Activated CD4-positive, alpha-beta T cell treated with anti-CD3 and anti-CD28 coated beads for 24 hours (primary cell): Measurements from ENCODE around the gene UPB1.

Experiments used
- DNase-seq, 2 donors: peaks; one replicate each; pipeline ENCODE4 v3.0.0-alpha.2; 2020; ENCODE audit warnings: low read depth in 2 of 2

UPB1 gene

DNA sequence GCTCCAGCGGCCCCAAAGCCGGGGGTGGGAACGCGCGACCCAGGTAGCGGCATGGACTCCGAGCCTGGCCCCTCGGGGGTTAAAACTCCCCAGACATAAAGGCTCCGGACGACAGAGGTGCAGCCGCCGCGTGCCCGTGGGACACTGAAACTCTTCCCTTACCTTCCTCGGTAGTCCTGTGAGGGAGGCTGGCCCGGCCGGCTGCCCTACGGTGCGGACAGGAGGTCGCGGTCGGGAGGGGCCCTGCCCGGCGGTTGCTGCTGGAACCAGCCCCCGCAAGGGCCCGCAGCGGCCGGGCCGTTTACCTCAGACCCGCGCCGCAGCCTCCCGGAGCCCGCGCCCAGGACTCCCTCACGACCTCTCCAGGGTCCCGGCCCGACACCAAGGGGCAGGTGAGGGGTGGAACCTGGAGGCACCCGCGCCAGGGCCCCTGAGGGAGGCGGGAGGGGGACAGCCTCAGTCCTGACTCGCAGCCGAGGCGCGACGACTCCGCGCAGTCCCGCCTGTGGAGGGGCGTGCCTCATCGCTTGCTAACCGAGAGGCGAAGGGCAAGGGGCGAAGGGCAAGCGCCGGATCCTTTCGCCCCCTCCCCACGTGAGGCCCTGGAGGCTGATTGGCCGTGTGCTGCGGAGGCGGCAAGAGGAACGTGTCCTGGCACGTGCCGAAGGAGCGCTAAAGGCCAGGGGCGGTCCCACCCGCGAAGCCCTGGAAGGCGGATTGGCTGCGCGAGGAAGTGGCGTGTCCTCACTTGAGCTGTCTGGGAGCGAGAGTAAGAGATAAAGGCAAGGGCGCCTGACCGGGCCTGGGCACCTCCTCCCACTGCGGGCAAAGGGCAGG, at the start of gene UPB1:
UPB1 (plus strand) TSS at position 805 of the 837 bp plus-strand sequence. CDS start 72 bp downstream, outside the sequence.
- DNase-seq: no peak

DNA sequence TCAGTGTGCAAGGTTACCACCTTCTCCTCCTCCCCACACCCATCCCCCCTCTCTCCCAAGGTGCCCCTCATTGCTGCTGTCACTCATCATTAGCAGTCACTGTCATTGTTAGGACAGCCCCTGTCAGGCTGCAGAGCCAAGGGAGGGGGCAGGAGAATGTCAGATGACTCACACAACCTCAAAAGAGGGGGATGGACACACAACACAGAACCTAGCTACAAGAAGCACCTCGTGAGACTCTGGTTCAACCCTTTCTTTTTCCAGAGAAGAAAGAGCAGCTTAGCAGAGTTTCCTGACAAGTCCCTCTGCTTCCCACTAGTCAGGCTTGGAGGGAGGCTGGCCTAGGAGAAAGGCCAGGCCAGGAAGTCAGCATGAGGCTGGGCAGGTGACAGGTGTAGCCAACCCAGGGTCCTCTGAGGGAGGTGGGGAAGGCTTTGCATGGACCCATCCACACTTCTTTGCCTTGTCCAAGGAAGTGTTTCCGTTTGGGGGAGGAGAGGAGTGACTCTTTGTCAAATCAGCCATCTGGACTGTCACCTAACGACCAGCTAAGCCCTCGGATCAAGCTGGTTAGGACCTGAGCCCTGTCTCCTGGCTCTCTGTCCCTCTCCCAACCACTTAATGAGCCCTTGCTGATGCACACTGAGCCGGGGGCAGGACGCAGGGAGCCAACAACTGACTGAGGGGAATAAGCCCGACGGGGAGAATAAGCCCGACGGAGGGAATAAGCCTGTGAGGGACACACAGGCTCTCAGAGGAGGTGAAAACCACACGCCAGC, 49.5 kb upstream of the UPB1 start:
- DNase-seq: no peak

DNA sequence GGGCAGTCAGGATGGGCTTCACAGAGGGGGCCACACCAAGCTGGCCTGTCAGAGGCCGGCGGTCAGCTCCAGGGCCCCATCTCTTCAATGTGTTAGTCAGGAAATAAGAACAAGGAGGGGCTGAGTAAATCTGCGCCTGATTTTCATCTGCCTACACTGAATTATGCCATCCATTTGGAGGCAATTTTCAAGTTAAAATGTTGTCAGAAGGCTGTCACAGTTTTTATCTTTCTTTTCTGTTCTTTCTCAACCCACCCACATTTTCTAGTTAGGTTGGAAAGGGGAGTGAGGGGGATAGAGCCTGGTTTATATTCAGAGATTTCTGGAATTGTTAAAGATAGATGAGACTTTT, 48.9 kb upstream of the UPB1 start:
- no peak for DNase-seq

DNA sequence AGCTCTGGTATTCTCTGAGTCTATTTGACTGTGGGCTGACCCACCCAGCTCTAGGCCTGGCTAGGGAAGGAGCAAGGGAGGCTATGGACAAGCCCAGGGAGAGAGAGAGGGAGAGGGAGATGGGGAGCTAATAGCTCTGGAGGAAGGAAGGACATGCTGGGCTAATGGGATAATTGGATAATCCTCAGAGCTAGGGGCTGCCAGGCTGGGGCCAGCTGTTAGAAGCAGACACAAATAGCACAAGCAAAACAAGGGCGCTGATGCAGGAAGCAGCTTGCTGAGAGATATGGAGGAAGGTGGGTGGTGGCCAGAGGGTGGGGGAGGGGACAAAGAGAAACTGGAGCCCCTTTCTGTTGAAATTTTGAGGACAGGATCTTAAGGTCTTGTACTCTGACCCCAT, 44.5 kb upstream of the UPB1 start:
- no peak for DNase-seq

DNA sequence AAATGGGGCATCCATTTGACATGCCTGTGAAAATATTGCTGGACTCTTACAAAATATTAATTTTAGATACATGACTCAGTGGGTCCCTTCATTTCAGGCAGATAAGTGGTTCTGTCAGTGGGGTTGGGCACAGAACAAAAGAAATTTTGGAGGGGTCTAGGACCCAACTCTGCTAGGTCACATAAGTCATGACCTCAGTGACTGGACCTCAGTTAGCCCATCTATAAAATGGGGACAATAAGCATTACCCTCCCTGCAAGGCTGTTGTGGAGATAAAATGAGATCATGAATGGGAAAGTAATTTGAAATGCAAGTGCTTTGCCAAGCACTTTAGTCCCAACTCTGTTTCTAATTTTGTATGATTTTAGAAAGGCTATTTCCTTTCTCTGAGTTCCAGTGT, 44.0 kb upstream of the UPB1 start:
- no peak for DNase-seq

DNA sequence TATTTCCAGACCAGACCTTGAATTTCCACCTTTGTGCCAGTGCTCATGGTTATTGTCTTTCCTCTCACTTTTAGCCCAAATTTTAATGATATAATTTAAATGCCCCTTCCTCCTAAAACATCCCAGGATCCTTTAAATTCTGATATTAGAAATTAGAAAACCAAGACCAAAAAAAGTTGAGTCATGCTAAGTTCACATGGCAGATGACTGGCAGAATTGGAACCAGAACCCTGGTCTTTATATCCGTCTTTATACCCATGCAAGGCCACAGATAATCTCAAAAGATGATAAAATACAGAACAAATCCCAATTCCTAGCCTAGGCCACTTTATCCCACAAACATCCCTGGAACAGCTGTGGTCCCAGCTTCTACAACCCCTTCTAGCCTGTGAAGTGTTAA, 41.3 kb upstream of the UPB1 start:
- no peak for DNase-seq

DNA sequence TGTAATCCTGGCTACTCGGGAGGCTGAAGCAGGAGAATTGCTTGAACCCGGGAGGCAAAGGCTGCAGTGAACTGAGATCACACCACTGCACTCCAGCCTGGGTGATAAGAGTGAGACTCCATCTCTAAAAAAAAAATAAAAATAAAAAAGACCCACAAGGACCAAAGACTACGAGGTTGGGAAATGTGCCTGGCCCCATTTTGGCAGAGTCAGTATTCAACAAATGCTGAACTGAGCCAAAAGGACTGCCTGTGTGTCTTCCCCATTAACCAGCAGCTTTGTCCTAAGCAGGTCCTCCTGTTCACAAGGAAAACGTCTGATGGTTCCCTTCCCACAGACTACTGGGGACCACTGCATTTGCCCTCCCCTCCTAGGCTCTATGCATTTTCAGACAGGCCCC, 40.1 kb upstream of the UPB1 start:
- no peak for DNase-seq

DNA sequence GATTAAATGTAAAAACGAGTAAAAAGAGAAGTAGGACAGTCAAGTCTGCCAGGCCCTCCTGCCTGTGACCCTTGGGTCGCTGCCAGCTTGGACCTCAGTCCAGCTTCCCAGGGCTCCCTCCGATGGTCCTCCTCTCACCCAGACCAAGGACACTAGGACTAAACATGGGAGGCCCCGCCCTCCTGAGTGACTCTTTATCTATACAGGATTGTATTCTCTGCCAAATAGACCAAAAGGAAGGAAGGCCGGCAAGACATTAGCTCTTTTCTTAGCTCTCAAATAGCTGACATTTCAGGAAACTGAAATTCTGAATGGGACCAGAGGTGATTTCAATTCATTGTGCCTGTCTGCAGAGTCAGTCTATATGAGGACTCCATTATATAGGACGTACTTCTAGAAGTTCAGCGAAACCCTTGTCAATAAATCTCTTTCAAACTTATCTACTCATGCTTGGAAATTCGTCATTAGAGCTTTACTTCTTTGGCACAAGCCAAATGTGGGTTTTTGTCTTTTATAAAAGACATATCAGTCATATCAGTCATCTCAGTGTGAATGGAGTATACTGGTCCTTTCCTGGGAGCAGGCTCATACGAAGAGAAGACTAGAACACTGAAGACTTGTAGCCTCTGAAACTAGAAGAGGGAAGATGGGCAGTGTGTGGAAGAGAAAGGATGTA, 39.2 kb upstream of the UPB1 start:
- DNase-seq: no peak

DNA sequence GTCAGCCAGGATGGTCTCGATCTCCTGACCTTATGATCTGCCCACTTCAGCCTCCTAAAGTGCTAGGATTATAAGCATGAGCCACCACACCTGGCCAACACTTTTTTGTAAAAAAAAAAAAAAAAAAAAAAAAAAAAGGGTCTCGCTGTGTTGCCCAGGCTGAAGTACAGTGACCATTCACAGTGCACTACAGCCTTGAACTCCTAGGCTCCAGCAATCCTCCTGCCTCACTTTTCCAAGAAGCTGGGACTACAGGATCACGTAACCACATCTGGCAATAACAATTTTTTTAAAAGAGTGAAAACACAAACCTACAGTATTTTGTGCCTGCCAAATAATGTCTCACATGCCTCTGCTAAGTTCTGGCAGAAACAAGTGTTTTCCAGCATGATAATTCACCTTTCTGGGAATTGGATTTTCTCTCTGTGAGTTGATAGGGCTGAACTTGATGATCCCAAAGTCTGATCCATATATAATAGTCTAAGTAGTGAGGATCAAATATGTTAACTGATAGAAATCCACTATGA, 37.2 kb upstream of the UPB1 start:
- DNase-seq: no peak

DNA sequence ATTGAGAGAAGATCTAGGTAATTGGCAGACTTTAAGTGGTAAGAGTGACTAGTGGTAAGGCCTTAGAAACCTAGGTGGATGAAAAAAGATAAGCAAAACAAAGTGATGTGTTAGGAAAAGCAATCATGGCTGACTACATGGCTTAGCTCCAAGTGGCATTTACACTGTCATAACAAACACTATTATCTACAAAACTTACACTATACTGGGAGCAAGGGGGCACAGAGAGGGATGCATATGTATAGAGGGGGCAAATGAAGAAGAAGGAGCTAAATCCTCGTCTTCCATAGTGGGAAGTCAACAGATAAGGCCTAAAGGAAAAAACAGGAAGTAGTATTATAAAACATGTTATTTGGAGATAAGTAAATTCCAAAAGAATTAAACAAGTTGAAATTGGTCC, 35.2 kb upstream of the UPB1 start:
- DNase-seq: no peak

DNA sequence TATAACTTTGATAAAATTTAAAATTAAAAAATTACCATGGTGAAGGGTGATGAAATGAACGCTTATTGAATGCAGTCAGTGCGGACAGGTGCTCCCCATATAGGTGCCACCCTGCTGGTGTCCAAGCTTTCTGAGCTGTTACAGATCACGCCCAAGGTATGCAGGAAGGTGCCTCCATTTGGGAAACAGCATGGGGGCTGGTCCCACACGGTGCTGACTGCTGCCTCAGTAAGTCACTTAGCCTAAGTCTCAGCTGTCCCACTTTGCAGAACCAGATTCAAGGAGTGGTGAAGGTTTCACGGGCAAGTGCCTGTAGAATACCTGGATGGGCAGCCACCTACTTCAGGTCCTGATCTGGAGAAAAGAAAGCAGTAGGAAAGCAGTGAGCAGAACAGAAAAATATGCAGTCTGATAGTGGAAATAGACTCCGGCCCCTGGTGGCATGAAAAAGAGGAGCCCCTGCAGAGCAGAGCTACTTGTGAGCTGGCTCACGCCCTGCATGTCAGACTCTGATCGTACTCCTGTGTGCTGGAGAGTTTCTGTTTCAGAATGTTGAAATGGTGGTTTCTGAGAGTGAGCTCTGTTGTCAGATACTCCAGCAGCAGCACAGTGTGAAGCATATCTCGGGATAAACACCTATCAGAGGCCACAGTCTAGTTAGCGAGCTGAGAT, 34.6 kb upstream of the UPB1 start:
- DNase-seq: no peak

DNA sequence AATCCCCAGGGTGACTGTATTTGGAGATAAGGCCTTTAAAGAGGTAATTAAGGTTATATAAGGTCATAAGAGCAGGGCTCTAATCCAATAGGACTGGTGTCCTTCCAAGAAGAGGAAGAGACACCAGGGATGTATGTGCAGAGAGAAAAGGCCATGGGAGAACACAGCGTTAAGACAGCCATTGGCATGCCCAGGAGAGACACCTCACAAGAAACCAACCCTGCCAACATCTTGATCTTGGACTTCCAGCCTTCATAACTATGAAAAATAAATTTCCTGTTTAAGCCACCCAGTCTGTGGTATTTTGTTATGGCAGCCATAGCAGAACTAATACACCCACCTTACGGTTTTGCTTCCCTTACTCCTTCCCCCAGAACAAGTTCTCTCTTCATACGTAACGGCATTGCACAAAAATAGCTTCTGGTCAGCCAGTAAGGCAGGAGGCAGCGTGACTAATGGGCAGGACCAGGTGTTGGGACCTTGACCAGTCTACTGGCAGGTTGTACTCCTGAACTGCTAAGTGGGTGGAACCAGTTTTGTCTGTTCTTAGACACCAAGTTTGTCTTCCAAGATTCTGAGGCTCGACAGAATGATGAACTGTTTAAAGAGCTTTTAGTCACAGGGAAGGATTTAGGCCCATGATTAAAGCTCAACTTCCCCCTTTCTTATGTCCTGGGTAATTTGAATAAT, 31.9 kb upstream of the UPB1 start:
- DNase-seq: no peak

DNA sequence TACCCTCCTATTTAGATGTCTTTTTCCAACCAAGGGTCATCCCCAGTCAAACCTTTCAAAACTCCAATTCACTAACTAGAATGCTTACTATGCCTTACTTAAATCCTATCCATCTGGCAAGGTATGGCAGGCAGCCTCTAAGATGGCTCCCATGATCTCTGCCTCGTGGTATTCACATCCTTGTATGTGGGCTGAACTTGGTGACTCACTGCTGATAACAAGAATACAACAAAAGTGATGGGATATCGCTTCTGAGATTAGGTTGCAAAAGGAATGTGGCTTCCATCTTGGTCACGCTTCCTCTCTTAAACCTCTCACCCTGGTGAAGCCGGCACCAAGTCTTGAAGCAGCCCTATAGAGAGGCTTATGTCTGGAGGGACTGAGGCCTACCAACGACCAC, 29.6 kb upstream of the UPB1 start:
- DNase-seq: no peak

DNA sequence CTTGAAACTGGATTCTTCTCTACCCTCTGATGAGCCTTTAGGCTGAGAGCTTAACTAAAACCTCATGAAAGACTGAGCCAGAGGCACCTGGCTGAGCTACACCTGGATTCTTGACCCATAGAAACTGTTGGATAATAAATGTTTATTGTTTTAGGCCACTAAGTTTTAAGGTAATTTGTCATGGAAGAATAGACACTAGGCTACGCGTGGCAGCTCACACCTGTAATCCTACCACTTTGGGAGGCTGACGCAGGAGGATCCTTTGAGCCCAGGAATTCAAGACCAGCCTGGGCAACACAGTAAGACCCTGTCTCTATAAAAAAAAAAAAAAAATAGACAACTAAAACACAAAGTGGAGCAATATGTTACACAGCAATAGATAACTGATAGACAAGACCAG, 29.2 kb upstream of the UPB1 start:
- no peak for DNase-seq

DNA sequence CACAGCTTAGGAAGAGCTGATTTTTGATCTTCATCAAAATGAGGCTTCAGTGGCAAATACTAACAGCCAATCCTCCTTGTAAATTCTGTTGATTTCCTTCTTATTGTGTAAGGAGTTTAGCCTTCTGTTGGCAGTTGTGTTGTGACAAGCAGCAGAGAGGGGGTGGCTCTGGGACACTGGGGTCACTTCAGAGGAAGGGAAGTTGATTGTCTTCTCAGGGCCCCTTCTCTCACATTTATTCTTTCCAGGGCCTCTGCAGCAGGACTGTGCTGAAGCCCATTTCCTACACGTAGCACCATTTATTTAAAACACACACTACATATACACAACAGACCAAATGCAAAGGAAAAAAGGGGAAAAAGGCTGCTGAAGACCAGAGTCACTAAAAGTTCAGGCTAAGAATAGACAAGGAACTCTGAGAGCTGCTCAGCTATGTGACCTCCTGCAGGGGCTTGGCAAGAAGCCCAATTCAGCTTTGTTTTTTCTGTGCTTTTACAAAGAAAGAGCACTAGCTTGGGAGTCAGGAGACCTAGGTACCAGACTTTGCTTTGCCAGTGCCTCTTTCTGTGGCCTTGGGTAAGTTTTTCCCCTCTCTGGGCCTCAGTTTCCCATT, 28.3 kb upstream of the UPB1 start:
- DNase-seq: no peak

DNA sequence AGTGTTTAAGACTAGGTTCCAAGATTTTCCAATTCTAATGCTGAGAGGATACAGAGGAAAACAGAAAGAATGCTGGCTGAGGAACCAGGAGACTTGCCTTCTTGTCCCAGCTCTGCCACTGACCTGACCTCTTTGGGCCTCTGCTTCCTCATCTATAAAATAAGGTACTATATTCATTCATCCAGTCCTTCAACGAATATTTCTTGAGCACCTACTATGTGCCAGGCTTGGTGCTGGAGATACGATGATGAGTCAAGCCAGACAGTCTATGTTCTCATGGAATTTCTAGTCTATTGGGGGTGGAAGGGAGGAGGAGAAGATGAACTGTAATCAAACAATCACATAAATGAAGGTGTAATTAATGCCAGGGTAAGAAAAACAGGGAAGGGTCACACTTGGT, 27.8 kb upstream of the UPB1 start:
- no peak for DNase-seq

DNA sequence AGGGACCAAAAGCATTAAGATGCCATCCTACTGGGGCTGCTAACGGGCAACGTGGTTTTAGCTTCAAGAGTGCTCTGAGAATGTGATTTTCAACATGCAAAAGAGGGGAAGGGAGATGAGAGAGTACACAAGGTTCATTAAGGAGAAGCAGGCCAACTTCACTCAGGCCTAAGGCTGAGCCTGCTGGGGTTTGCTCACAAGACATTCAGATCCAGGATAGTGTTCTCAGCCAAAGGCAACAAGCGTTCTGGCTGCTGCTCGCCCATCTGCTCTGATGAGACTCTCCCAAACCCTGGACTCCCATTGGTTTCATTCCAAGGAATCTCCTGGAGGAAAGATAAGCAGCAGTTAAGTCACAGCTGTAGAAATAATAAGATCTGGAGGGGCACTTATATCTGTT, 23.6 kb upstream of the UPB1 start:
- DNase-seq: no peak

DNA sequence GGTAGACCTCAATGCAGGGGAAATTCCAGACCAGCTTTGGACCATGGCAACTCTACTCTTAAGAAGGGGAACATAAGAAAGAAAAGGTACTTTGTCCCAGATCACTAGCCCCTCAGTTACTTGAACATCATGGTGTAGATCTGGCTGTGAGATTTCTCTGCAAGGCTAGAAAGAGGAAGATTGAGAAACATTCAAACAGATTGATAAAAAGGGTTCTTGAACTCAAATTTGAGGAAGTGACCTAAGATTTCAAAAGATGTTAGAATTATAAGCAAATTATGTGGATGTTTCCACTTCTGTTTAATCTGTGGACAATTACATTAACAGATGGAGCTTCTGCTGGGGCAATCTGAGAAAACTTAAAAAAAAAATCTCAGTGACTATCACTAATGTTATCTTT, 21.8 kb upstream of the UPB1 start:
- no peak for DNase-seq

DNA sequence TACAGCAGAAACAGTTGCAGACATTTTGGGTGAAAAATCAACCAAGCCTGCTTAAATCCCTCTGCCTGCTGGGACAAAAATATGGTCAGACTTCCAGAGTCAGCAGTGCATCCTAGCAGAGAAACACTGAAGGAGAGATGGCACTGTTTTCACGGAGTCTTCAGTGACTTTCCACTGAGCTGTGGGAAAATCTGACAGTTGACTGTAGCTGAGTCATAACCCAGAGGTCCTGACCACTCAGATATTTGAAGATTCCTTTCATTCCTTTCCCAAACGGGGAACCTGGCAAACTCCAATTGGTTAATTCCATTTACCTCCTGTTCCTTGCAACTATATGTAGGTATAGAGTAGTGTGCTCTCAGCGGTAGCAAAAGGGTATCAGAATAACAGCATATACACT, 20.9 kb upstream of the UPB1 start:
- DNase-seq: no peak

DNA sequence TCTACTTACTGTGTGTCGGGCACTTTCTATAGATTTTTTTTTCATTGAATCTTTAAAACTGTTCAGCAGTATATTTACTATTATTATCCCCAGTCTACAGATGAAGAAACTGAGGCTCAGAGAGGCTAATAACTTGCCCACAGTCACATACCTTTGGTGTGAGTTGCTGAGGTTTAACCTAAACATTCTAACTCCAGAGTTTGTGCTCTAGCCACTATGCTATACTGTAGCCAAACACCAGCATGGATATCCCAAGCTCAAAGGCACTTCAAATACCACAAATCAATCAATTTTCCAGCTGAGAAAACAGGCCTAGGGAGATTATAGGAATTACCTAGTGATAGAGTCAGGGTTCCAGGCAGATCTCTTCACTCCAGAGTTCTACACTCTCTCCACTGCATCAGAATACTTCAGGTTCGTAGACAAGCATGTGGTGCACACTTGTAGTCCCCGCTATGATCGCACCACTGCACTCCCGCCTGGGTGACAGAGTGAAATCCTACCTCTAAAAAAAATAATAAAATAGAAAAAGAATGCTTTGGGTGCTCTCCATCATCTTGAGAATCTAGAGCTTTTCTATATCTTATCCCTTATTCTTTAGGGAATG, 20.4 kb upstream of the UPB1 start:
- DNase-seq: no peak

DNA sequence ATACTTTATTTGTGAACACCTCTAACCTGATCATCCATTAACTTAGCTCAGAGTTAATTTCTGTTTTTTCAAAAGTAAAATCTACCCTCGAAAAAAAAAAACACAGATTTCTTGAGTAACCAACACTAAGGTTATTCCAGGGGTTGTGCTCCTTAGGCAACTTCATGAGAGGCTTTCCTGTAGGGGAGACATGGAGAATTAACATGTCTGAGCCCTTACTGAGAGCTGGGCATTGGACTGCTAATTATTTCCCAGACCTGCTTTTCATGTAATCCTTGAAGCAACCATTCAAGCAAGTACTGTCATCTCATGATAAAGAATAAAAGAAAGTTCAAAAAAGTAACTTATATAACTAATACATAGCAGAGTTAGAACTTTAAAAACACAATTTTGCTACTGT, 13.5 kb upstream of the UPB1 start:
- no peak for DNase-seq
